OCI-LY1 (cell line): ENCODE measurements around the gene RPS6KA3.

ENCODE experiments used
- CTCF ChIP-seq: fragments of 200-600 bp; sonication (generic), shearing (Covaris generic); IDR thresholded peaks from 2 replicates; pipeline ENCODE4 v1.5.1; 2017; ENCODE audit warnings: mild to moderate bottlenecking, antibody characterized with exemption, low read length, moderate library complexity, mixed read lengths
- EZH2 ChIP-seq: fragments of 200-600 bp; sonication (generic), shearing (Covaris generic); IDR thresholded peaks from 2 replicates; pipeline ENCODE4 v1.8.0; 2017; ENCODE audit warnings: borderline replicate concordance, mixed run types, mild to moderate bottlenecking, antibody characterized with exemption, low read length, moderate library complexity, mixed read lengths

- TF ChIP-seq CTCF (no peak), EZH2 (no peak)
Measured at GRCh38 chrX:20274121-20274520, 7.4 kb upstream of the RPS6KA3 start.
